Skeletal muscle satellite cell (primary cell): Measurements from ENCODE around the gene MID1IP1.

ENCODE experiments used
- H3K27me3 ChIP-seq: 2 replicates; pipeline ENCODE4 v1.7.0; 2013; ENCODE audit warnings: low read length; ENCODE audit not compliant: control insufficient read depth, insufficient read depth
- H3K36me3 ChIP-seq: 2 replicates; pipeline ENCODE4 v1.7.0; 2013; ENCODE audit warnings: mild to moderate bottlenecking, control low read depth, low read length; ENCODE audit not compliant: insufficient read depth
- H3K4me1 ChIP-seq: 2 replicates; pipeline ENCODE4 v1.7.0; 2013; ENCODE audit warnings: low read length; ENCODE audit not compliant: control insufficient read depth, insufficient read depth
- H3K4me2 ChIP-seq: 2 replicates; pipeline ENCODE4 v1.7.0; 2013; ENCODE audit warnings: mild to moderate bottlenecking, low read length
- H3K4me3 ChIP-seq: 2 replicates; pipeline ENCODE4 v1.7.0; 2013; ENCODE audit warnings: low read length
- H3K9ac ChIP-seq: 2 replicates; pipeline ENCODE4 v1.7.0; 2013; ENCODE audit warnings: mild to moderate bottlenecking, low read depth, low read length, moderate library complexity
- H3K9me3 ChIP-seq: replicated peaks from 2 replicates; pipeline ENCODE4 v1.7.0; 2013; ENCODE audit warnings: mild to moderate bottlenecking, control low read depth, low read length

The MID1IP1 gene

DNA sequence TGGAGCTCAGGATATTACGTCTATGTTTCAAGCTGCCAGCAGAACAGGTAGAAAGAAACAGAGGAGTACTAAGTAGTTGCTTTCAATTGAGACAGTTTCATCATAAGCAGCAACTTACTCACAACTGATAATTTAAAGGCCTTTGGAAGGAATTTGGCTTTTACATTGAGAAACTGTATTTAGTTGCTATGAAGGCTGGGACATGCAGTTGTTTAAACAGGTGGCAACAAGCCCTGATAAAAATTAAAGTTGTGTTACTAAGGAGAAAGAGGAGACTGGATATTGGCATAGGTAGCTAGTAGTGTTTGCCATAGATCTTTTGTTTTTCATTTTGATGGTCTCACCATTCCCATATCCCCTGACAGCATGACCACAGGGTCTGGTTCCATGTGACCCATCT lies 18.4 kb downstream of the MID1IP1 start:
- H3K9ac ChIP-seq, result no peak overlapping the region
- no peaks in the 10 kb centered on the region for H3K36me3 ChIP-seq
- no peak overlapping the region for H3K4me3 ChIP-seq
- H3K9me3 ChIP-seq, result no peaks in the 10 kb centered on the region
- peaks cover 13% of the 10 kb centered on the region for H3K4me1 ChIP-seq
- H3K4me2 ChIP-seq, result no peak overlapping the region
- H3K27me3 ChIP-seq, result no peaks in the 10 kb centered on the region

DNA sequence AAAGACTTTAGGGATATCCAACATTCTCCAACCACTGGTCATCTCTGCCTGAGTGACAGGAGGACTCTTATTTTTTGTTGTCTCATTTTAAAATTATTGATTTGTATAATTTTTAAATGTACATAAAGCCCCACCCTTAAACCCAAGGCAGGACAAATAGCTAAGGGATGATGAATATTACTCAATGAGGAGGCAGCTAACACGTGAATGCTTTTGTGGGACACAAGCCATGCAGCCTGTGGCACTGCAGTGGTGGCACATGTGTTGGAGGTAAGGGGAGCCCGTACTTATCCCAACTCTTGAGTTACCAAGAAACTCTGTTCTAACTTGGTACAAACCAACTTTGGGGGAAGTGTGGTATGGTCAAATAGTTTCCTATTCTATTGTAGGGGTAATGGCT lies 19.5 kb downstream of the MID1IP1 start:
- Histone ChIP-seq H3K27me3 (no peaks in the 10 kb centered on the region), H3K9ac (no peak overlapping the region), H3K9me3 (no peaks in the 10 kb centered on the region), H3K4me2 (no peak overlapping the region), H3K4me1 (peaks cover 13% of the 10 kb centered on the region), H3K4me3 (no peak overlapping the region), H3K36me3 (no peaks in the 10 kb centered on the region)

DNA sequence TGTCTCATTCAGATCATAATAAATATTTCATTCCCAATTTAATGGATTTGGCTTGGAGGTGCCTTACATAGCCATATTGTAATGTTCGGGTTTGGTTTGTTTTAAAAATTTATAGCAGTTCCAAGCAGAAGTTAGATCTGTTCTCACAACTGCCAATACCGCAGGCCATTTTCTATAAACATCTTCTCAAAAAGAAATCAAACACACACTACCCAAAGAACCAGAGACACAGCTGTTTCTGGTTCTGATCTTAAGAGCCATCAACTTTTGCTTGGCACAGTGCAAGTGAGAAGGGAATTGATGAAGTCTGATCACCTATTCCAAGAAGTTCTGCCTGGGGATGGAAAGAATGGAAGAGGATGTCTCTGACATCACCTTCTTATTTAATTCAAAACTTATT lies 22.9 kb downstream of the MID1IP1 start:
- Histone ChIP-seq H3K36me3 (no peaks in the 10 kb centered on the region), H3K4me3 (no peak overlapping the region), H3K9me3 (no peaks in the 10 kb centered on the region), H3K9ac (no peak overlapping the region), H3K27me3 (no peaks in the 10 kb centered on the region), H3K4me2 (no peak overlapping the region), H3K4me1 (no peaks in the 10 kb centered on the region)

DNA sequence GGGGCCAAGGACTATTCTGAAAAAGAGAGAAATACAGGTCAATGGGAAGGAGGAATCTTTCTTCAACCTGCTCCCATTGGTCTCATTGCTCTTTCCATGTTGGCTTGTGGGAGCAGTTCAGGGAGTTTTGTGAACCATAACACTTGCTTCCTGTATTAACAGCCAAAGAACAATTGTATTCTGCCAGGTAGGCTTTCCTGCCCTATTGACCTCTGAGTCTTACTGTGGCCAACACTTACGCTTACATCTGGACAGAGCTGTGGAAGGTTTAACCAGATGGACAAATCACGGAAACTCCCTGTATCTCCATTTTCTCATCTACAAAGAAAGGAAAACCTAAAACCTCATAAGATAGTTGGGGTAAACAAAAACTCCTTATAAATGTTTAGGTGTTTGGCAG lies 30.7 kb downstream of the MID1IP1 start:
- no peaks in the 10 kb centered on the region for H3K36me3 ChIP-seq
- H3K4me1 ChIP-seq, result no peaks in the 10 kb centered on the region
- H3K4me3 ChIP-seq, result no peak overlapping the region
- no peak overlapping the region for H3K4me2 ChIP-seq
- no peaks in the 10 kb centered on the region for H3K9me3 ChIP-seq
- H3K27me3 ChIP-seq, result no peaks in the 10 kb centered on the region
- H3K9ac ChIP-seq, result no peak overlapping the region

DNA sequence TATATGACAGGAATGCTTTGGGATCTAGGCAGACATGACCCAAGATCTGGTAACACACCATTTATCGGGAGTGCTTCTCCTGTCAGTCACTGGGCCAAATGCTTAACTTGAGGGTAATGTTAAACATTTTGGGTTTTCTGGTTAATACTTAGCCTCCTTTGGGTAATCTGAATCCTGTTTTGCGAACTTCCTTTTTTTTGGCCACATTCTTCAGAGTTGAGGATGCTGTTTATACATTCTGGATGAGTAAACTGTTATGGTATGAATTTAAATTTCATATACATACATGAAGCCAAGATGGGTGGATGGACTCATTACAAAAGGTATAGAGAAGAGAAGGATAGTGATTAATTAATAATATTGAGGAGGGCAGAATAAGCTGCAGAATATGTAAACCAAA lies 36.1 kb downstream of the MID1IP1 start:
- no peaks in the 10 kb centered on the region for H3K4me1 ChIP-seq
- no peaks in the 10 kb centered on the region for H3K36me3 ChIP-seq
- H3K9ac ChIP-seq, result no peak overlapping the region
- H3K4me2 ChIP-seq, result no peak overlapping the region
- H3K4me3 ChIP-seq, result no peak overlapping the region
- no peaks in the 10 kb centered on the region for H3K27me3 ChIP-seq
- H3K9me3 ChIP-seq, result no peaks in the 10 kb centered on the region

DNA sequence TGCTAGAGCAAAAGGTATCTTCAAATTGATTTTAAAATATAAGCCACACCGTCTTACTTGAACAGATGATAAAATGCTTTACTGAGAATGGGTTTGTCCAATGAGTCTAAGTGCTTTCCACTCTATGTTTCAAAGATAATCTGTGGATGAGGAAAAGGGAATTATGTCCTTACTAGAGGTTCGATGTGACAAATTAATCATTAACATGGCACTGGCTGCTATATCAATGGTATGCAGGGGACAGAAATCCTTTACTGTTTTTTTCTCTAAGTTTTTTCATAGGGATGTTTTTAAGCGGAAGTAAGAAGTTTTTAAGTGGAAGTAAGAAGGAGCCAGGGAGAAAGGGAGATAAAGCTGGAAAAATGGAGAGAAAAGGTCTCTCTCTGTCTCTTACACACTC lies 38.0 kb downstream of the MID1IP1 start:
- no peak overlapping the region for H3K9ac ChIP-seq
- H3K27me3 ChIP-seq, result no peaks in the 10 kb centered on the region
- H3K4me3 ChIP-seq, result no peak overlapping the region
- H3K9me3 ChIP-seq, result no peaks in the 10 kb centered on the region
- H3K36me3 ChIP-seq, result no peaks in the 10 kb centered on the region
- H3K4me1 ChIP-seq, result no peaks in the 10 kb centered on the region
- no peak overlapping the region for H3K4me2 ChIP-seq

DNA sequence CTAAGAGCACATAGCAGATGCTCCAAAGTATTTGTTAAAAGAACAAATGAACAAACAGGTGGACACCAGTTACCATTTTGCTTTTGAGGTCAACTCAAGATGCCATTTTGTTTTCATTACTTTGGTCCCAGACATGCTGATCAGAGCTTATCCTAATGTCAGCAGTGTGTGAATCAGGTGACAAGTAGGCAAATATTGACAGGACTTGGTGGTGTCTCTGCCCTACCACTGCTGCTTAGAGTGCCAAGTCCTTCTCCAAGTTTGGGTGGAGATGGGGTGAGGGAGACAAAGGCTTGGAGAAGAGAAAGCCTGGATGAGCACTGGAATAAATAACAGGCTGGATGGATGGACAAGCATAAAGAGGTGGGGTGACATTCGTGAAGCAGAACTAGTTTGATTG lies 38.7 kb downstream of the MID1IP1 start:
- H3K27me3 ChIP-seq, result no peaks in the 10 kb centered on the region
- no peak overlapping the region for H3K4me2 ChIP-seq
- no peak overlapping the region for H3K4me3 ChIP-seq
- no peaks in the 10 kb centered on the region for H3K9me3 ChIP-seq
- no peaks in the 10 kb centered on the region for H3K36me3 ChIP-seq
- H3K4me1 ChIP-seq, result no peaks in the 10 kb centered on the region
- H3K9ac ChIP-seq, result no peak overlapping the region

DNA sequence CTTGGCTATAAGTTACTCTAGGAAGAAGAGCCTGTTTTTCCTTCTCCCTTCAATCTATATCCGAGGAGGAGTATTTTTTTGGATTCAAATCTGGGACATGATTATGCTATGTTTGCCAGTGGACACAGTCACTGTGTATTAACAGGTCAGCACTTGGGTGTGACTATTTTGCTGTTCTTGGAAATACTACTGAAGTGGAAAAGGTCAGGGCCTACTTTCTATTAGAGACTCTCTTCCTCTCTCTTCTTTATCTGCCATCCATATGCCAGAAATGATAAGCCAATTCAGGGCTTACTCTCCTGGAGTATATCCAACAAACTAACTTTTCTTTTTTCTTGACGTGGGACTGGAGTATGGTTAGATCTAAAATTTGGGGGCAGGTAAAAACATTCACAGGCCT lies 40.5 kb downstream of the MID1IP1 start:
- no peak overlapping the region for H3K9ac ChIP-seq
- no peak overlapping the region for H3K4me2 ChIP-seq
- H3K9me3 ChIP-seq, result no peaks in the 10 kb centered on the region
- H3K27me3 ChIP-seq, result no peaks in the 10 kb centered on the region
- no peaks in the 10 kb centered on the region for H3K36me3 ChIP-seq
- no peak overlapping the region for H3K4me3 ChIP-seq
- H3K4me1 ChIP-seq, result no peaks in the 10 kb centered on the region

DNA sequence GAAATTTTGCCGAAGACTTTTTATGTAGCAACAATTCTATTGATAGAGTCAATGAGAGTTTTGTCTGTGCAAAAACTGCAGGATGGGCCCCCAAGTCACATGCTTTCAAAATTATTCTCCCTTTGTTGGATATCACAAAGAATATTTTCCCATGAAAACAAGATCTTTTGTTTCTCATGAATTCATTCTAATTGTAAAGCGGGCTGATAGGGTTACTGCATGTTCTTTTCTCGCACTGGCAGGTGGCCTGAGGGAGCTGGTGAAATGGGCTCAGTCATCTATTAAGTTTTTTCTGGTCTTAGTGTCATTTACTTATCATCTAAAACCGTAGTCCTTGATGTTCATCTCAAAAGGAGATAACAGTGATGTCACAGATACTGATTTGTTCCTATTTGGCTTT lies 44.2 kb downstream of the MID1IP1 start:
- Histone ChIP-seq H3K9me3 (no peaks in the 10 kb centered on the region), H3K4me3 (no peak overlapping the region), H3K9ac (no peak overlapping the region), H3K4me1 (no peaks in the 10 kb centered on the region), H3K27me3 (no peaks in the 10 kb centered on the region), H3K36me3 (no peaks in the 10 kb centered on the region), H3K4me2 (no peak overlapping the region)

DNA sequence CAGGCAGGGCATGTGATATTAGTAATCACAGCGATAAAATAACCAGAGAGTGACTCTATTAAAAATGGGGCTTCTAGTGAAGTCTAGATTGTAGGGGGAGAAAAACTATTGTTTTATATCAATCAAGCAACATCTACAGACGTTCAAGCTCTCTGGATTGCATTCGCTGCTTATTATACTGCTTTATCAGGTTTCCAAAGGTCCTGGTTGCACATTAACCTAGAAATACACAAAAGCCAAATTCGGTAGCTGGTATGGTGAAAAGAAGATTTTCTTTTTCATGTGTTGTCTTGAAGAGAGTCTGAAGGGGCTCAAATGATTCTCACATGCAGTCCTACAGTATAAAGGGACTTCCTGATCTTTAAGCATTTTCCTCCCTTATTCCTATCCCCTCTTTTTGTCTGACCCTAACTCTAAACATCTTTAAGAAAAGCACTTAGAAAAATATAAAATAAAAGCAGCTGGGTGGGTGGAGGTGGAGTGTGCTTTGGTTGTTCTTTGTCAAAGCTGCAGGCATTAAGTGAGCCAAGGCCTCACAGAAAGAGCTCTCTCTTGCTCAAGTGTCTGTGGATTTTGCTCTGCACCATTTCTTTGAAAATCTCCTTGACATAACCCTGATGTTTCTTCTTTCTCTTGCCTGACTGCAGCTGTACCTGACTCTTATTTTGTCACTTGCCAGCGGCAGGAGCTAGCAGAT lies 46.1 kb downstream of the MID1IP1 start:
- Histone ChIP-seq H3K36me3 (no peaks in the 10 kb centered on the region), H3K4me3 (no peak overlapping the region), H3K4me1 (no peaks in the 10 kb centered on the region), H3K4me2 (no peak overlapping the region), H3K9ac (no peak overlapping the region), H3K9me3 (no peaks in the 10 kb centered on the region), H3K27me3 (no peaks in the 10 kb centered on the region)

DNA sequence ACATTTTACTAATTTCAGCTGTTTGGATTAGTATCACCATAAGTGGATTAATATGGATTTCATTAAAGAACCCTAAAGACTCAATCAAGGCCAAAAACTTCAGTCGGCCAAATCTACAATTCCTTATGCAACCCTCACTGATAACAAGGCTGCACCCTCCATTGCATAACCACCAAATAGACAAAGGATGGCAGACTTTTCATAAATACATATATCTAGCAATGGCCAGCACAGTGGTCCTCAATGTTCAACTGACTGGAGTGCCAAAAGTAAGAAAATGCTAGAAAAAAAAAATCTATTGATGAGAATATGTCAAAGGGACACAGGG lies 46.6 kb downstream of the MID1IP1 start:
- Histone ChIP-seq H3K27me3 (no peaks in the 10 kb centered on the region), H3K4me1 (no peaks in the 10 kb centered on the region), H3K36me3 (no peaks in the 10 kb centered on the region), H3K4me3 (no peak overlapping the region), H3K9ac (no peak overlapping the region), H3K9me3 (no peaks in the 10 kb centered on the region), H3K4me2 (no peak overlapping the region)

DNA sequence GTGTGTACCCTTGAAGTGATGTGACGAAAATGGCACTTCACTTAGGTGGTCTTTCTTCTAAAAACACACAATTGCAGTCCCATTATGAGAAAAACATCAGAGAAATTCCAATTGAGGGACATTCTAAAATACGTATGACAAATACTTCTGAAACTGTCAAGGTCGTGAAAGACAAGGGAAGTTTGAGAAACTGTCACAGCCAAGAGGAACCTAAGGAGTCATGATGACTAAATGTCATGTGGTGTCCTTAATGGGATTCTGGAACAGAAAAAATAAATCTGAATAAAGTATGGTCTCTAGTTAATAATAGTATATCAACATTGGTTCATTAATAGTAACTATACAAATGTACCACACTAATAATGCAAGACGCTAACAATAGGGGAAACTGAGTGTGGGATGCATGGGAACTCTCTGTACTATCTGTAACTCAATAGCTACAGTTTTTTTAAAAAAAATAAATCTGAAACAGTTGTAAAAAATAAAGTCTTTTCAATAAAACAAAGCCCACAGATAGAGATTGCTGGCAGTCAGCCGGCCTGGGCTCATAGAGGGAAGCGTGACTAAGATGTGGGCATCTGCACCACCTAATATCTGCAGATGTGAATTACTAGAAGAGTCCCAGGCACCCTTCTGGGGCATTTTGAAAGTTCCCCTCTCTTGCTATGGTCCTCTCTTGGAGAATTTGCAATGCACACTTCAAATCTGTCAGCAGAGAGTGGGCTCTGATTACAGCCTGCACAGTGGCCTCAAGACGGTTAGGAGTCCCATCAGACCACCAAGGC lies 47.6 kb downstream of the MID1IP1 start:
- Histone ChIP-seq H3K4me1 (no peaks in the 10 kb centered on the region), H3K36me3 (no peaks in the 10 kb centered on the region), H3K9ac (no peak overlapping the region), H3K4me3 (no peak overlapping the region), H3K9me3 (no peaks in the 10 kb centered on the region), H3K4me2 (no peak overlapping the region), H3K27me3 (no peaks in the 10 kb centered on the region)
